22Rv1 (cell line): ENCODE data around the gene ALDH7A1.

Experiments used
- ZFX ChIP-seq: fragments of 450-650 bp; IDR thresholded peaks from 2 replicates; pipeline ENCODE4 v1.6.1; 2017; ENCODE audit warnings: antibody characterized with exemption, borderline replicate concordance
- TF ChIP-seq, protein P1 (sequence below): fragments of 450-650 bp; IDR thresholded peaks from 2 replicates; pipeline ENCODE4 v1.5.1; 2017; ENCODE audit warnings: mild to moderate bottlenecking

GRCh38 chr5:126501448-126501847 is 93.6 kb downstream of the ALDH7A1 start:
- TF ChIP-seq, protein P1, sequence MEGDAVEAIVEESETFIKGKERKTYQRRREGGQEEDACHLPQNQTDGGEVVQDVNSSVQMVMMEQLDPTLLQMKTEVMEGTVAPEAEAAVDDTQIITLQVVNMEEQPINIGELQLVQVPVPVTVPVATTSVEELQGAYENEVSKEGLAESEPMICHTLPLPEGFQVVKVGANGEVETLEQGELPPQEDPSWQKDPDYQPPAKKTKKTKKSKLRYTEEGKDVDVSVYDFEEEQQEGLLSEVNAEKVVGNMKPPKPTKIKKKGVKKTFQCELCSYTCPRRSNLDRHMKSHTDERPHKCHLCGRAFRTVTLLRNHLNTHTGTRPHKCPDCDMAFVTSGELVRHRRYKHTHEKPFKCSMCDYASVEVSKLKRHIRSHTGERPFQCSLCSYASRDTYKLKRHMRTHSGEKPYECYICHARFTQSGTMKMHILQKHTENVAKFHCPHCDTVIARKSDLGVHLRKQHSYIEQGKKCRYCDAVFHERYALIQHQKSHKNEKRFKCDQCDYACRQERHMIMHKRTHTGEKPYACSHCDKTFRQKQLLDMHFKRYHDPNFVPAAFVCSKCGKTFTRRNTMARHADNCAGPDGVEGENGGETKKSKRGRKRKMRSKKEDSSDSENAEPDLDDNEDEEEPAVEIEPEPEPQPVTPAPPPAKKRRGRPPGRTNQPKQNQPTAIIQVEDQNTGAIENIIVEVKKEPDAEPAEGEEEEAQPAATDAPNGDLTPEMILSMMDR = no peak
- TF ChIP-seq ZFX = no peak
